Measurements from ENCODE around the gene UCP1.

Gene UCP1, protein sequence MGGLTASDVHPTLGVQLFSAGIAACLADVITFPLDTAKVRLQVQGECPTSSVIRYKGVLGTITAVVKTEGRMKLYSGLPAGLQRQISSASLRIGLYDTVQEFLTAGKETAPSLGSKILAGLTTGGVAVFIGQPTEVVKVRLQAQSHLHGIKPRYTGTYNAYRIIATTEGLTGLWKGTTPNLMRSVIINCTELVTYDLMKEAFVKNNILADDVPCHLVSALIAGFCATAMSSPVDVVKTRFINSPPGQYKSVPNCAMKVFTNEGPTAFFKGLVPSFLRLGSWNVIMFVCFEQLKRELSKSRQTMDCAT

DNA sequence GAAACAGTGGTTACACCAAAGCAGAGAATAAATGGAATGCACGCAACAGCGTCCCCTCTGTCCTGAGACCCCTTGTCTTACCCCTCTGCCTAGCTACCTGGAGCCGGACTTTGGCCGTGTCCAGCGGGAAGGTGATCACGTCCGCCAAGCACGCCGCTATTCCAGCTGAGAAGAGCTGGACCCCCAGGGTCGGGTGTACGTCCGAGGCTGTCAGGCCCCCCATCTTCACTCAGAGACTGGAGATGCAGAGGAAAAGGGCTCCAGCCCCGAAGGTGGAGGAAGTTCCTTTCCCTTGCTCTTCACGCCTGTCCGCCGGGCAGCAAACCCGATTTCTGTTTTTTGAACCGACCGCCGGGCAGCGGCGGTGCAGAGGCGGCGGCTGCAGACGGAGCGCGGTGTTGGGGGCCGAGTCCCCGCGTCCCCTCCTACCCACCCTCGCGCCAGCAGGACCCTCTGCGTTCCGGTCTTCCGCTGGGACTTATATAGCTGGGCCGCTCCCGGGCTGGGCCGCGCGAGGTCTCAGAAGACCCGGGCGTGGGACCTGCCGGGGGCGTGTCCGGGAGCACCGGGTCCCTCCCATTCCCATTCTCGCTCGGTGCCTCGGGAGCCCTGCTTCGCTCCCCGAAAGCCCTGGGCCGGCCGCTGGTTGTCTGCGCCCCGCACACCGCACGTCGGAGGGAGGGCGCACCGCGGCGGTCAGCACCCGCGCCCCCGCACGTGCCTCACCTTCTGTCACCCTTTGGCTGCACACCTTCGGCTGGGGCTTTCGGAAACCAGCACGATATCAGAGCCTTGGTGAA, at the start of gene UCP1:
UCP1 (minus strand) TSS at position 455 of the 800 bp plus-strand sequence; CDS start at position 223, 232 bp downstream.
- peak; percentile 7 for DNase-seq (ENCODE audit: low read depth)

DNA sequence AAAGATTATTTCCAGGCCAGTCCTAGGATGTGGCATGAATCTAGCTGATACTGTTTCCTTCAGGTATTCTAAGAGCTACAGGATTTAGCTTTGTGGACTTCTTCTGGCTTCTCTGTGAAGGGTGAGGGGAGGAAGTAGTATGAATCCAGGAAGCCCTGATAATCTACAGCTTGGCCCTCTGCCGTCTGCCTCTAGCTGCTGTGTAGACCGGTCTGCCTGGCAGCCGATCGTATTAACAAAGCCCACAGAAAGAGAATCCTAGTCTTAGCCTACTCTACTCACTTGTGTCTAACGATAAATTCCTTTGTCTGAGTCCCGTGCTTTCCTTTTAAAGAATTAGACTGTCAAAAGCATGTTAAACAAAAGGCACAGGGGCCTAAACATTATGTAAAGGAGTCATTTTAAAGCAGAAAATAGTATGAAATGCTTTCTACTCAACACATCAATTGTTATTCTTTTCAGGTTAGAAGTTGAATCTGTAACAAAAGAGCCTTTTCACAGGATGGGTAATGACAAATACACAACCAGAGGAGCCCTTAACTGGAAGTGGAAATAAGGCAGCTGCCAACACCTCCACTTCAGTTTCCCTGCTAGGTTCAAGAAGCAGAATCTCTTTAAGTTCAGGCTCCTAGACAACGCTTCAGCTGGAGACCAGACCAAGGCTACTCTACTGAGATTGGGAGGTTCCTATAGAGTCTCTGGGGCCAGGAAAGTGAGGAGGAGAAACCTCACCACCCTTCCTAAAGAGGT, 48.9 kb upstream of the UCP1 start:
- peak; percentile 37 for DNase-seq (ENCODE audit: low read depth)

DNA sequence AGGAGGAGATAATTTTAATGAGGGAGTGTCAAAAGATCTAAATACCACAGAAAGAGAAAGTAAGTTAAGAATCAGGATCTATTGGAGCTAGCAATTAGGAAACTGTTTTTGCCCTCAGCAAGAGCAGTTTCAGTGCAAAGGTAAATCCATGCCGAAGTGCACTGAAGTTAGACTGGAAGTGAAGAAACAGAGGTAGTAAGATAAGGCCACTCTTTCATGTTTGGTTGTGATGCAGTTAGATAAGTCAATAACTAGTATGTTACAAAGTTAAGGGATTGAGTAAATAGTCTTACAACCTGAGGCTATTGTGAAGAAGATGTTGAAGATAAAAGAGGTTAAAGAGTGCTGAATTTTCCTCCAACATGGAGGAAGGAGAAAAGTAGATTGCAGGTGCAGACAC, 46.7 kb upstream of the UCP1 start:
- no peak for DNase-seq (ENCODE audit: low read depth)

DNA sequence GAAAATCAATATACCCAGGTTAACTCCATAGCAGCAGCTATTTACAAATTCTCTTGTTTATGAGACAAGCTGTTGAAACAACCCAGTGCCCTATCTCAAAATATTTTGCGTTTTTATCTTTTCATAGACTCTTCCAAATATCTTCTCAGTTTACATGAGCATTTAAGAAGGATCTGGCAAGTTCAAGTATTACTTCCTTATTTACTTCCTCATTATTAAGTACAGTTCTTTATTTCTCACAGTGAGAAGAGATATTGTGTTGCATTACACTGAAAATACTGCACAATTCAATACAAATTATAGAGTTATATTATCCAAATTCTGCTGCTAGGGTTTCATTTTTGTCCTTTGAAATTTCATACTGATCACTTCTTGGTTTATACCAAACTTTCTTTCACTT, 43.6 kb upstream of the UCP1 start:
- no peak for DNase-seq (ENCODE audit: low read depth)

DNA sequence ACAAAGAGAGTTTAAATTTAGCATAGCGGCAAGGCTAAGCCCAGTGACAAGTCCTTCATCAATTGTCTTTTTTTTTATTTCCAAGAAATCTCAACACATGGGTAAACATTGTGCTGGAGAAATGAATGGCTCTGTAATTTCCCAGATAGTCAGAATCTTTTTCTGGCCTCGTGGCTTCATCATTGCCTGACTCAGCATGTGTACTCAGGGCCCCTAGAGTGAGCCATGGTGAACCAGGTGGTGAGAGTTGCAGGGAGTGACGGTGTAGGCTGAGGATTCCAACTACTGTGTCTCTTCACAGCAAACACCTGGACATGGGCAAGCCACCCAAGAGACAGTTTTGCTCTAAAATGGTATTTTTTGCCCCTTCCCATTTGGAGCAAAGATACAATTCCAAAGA, 43.1 kb upstream of the UCP1 start:
- no peak for DNase-seq (ENCODE audit: low read depth)

DNA sequence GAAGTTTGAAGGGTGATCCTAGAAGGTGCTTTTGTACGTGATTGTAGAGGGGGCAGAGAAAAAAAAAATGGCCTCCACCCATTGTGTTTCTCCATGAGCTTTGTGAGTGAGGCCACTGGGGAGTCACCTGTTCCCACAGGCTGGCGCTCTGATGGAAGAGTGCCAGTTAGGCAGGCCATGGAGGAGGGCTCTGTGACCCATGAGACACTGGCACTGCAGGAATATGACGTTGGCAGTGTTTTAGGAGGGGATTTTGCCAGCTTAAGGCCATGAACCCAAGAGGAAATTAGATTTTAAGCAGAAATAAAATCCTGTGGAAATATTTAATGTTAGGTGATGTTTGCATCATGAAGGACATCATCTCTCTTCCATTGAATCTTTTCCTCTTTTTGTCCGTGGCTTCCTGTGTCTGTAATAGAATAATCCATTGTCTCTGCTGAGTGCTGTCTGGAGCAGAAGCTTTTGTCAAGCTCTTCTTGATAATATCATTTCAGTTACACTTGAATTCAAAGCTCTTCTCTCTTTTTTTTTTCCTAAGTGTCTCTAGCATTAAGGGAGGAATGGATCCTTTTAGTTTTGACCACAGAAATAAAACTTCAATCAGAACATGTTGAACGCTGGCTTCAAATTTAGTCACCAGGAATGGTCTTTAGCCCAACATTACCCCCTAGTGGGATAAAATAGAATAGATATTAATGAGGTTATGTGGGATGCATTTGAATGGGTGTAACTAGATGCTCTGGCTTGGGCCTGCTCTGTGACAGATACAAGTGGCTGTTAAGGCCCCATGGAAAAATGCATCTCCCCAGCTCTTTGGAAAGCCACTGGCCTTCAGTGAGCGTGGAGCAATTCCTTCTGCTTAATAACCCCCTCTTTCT, 41.0 kb upstream of the UCP1 start:
- DNase-seq (ENCODE audit: low read depth) = peak; percentile 50

DNA sequence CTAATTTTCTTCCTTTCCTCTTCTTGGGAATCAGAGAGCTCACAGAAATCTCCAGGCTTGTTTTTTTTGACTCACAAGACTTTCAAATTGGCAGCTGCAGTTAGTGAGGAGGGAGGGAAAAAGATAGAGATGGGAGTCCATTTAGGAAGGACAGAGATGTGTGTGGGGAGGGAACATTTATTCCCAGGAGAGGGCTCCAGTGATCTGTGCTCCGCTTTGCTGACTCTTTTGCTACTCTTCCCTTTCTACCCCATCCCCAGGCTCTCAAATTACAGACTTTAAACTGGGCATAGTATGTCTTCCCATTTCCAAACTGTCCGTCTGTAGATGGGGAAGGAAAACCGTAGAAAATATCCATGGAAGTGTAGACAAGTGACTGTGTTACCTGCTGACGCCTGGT, 39.1 kb upstream of the UCP1 start:
- DNase-seq (ENCODE audit: low read depth) = no peak

DNA sequence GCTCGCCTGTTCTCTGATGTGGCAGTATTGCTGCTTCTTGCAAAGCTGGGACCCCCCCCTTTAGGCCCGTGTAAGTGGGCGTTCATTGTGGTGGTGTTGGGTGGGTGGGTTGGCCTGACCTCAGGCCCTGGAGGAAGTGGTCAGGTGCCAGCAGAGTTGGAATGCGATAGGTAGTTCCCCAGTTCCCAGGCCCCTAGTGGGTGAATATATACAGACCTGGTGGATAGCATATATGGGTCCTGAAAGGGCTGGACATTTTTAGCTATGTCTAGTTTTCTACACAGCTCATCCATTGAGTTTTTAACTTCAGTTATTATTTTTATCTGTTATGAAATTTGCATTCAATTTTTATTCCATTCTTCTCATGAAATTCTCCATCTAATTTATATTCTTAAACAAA, 35.8 kb upstream of the UCP1 start:
- DNase-seq (ENCODE audit: low read depth) = no peak

DNA sequence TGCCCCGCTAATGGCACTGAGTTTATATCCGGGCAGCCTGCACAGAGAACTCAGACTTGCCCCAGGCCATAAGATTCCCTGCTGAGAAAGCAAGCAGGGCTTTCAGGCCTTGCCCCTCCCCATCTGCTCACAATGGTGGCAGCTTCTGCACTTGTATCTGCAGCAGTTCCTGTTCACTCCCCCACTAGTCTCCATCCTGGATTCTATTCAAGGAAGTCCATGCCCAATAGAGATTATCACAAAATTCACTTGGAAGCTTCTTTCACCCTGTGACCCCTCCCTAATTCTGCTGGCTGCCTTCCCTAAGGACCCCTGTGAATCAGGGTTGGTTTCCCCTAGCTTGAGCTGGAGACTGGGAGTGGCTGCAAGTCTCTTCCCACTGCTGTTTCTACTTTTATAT, 34.5 kb upstream of the UCP1 start:
- DNase-seq (ENCODE audit: low read depth) = no peak

DNA sequence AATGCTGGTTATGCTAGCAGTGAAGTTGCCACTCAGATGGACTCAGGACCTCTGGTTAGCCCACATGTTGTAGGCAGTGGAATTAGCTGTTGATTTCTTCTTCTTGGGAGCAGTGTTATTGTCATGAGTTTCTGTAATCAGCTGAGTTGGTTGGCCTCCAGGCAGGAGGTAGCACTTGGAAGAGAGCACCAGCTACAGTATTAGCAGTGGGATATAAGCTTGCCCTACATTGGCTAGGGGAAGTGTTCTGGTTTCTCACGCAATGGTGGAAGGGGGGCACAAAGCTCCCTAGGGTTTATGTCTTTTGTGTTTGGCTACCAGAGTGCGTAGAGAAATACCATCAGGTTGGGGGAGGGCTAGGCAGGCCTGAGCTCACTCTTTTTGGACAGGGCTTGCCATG, 34.0 kb upstream of the UCP1 start:
- no peak for DNase-seq (ENCODE audit: low read depth)

DNA sequence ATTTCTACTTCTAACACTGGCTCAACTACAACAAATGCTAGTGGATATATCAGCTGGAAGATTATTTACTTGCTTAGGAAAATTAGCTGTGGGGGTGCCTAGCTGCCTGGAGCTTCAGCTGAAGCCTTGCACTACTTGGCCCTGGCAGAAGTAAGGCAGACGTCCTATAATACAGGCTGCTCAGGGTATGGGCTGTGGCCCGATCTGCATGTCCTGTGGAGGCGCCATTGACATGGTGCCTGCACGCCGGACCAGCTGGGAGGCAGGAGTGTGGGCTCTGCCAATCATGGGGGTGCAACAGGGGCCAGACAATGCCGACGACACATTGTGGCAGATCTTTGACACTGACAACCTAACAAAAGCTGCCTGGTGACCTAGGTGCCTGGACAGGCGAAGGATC, 31.6 kb upstream of the UCP1 start:
- no peak for DNase-seq (ENCODE audit: low read depth)

DNA sequence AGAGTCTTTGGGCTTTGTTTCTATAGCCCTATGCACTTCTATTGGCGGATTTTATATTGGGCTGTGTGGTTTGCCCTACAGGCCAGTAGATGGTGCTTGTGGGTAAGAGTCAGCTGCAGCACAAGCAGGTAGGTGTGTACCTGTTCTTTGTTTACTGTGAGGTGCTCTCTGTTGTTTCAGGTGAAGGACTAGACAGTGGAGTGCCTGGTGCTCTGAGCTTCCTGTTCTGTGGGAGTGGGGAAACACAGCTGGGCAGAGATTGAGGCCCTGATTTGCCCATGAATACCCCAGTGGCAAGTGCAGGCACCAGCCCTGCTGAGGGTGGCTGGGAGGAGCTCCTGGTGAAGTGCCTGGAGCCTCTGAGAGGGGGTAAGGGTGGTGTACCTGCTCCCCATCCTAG, 26.3 kb upstream of the UCP1 start:
- peak; percentile 30 for DNase-seq (ENCODE audit: low read depth)

DNA sequence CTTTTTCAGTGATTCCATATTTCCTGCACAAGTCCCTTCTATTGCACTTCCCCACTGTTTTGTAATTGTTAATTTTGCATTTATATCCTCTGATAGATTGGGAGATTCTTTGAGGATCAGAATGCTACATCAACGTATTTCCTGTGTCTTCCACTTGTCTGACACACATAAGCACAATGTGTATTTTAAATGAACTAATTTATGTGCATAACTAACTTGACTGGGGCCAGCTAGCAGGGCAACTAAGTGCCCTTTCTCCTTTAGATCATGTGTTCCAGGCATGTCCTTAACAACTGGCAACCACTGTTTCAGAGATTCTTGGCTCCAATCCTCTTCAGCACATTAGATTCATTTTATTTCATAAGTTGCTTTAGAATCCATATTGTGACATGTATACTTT, 15.7 kb upstream of the UCP1 start:
- DNase-seq (ENCODE audit: low read depth) = no peak

DNA sequence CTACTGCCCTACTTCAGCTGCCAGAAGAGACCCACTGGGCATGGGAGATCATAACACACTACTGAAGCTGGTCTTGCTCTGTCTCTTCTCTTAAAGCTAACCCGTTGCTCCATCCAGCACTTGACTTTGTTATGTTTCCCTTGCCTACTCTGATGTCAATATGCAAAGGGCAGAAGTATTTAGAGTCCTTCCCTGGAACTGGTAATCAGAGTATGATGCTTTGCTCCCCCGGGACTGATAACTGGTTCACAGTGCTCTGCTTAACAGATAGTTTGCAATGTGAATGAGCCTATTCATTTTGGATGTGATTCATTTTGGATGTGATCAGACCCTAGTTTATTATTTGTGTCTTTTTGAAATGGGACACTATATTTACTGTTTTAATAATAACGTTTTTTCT, 12.3 kb upstream of the UCP1 start:
- no peak for DNase-seq (ENCODE audit: low read depth)

DNA sequence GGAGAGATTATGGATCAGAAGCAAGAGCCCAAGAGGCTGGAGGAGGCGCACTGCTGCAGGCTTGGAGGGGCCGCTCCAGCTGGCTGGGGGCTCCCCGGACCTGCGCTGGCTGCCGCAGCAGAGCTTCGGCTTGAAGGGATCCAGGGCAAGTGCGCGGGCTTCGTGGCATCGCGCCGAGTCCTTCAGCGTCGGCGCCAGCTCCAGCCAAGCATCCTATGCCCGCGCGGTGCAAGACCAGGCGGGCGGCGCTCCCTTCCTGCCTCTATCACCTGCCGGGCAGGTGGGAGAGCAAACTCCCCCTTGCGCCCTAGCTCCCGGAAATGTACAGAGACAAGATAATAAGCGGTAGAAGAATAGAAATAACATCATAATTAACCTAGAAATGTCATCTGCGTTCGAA, 10.5 kb upstream of the UCP1 start:
- no peak for DNase-seq (ENCODE audit: low read depth)

DNA sequence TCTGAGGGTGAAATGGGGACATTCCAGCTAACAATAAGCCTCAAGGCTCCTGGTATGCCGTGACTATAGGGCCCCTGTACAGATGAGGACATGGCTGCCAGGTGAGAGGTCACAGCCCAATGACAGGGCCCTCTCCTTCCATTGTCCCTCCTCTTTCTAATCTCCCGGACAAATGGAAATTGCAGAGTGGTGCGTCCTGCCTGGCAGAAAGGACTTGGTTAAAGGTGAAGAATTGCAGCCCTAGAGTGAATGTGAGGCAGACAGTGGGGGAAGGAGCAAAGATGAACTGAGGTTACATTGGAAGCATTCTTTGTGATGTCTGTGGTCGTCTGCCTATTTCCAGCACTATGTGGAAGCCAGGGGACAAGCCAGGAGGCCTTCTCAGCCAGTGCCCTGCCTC, 6.7 kb upstream of the UCP1 start:
- DNase-seq (ENCODE audit: low read depth) = no peak

DNA sequence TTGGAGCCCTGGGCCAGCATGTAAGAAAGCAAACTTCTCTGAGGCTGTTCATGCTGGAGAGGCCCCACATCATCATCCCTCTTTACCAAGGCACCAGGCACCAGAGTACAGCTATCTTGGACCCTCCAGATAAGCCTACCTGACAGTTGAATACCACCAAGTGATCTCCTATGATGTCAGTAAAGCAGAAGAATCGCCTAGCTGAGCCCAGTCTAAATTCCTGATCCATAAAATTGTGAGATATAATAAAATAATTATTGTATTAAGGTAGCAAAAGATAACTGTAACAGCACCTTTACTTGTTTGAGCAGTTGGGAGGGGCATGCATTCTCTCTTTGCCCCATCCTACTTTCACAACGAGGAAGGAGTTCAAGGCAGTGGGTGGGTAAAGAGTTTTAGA, 2.9 kb upstream of the UCP1 start:
- DNase-seq (ENCODE audit: low read depth) = no peak

DNA sequence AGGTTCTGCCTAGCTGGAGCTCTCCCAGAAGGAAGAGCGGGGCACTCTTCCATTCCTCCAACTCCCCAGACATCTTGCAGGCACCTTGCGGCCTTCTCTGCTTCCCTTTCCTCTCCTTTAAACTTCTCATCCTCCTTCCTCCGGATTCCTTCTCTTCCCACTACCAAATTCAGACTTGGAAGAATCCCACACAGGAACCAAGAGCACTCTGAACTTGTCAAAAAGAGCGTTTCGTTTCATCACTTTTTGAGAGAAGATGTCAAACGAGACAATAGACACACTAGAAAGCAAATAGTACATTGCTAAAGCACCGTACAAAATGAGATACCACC, 512 bp upstream of the UCP1 start:
- DNase-seq (ENCODE audit: low read depth) = no peak

DNA sequence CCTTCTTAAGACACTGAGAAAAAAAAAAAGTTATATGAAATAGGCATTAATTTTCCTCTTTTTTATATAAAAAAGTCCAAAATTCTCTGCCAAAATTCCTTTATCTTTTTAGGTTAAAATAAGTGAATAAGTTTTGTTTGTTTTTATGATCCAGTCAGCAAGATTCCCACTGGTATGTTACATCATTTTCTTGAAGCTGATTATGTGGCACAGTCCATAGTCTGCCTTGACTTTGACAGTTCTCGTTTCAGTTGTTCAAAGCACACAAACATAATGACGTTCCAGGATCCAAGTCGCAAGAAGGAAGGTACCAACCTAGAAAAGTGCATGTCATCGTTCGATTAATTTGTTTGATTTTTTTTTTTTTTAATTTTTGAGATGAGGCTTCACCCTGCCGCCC, 9.1 kb downstream of the UCP1 start:
- DNase-seq (ENCODE audit: low read depth) = no peak

DNA sequence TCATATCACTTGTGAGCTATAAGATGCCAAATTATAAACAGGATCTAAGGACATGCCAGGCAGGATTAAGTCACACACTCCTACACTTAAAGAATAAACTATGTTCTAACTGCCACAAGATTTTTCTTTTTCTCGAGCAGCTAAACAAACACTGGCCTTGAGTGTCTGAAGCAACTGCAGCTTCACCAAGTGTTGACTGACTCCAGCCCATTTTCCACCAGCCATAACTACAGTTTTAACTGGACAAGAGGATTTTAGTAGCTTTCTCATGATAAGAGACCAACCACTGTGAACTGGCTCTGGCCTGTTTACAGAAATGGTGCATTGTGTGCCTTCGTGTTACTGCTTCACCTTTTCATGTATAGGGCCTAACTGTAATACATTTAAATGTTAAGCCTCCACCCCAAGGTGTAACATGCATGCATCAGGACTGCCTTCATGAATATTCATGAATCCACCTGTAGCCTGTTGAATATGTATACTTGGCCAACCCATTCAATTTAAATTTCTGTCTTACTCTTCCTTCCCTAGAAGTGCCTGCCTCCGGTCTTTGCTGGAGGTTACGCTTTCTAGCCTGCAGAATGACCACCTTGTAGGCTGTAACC, 10.8 kb downstream of the UCP1 start:
- no peak for DNase-seq (ENCODE audit: low read depth)

DNA sequence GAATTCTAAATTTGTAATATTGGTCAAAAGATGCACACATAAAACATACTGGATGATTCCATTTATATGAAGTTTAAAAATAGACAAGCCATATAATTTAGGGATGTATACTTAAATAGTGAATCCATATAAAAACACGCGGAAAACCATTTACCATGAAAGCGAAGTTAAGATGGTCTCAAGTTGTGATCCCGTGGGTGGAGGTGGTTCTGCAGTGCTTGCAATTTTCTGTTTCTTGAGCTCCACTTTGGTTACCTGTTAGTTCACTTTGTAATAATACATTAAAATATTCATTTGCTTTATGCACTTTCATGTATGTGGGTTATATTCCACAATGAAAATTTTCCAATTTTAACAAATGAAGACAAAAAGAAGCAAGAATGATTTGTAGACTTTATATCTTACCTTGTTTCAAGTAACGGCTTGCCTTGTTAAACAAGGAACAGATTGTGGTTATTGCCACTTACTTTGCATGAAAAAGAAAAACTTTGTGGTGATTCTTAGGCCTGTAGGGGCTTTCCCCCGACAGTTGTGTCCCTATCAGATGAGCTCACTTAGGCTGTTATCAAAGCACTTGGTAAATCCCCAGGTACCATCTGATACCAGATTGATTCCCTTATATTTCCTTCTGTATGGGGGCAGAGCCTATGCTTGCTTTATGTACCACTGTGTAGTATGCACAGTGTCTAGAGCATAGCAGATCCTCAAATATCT, 12.2 kb downstream of the UCP1 start:
- no peak for DNase-seq (ENCODE audit: low read depth)

Measured in iris pigment epithelial cell (primary cell).